ENCODE data around the gene PYROXD2. TPM values are rescaled to one million over a fixed set of nuclear protein-coding genes. Genes with fewer than 3 reads are reported as not detected.

The PYROXD2 gene
- total and polyA plus RNA-seq, 2 experiments from 2014 or later, result 1.3 to 2.6 TPM

- TF ChIP-seq, protein P1, sequence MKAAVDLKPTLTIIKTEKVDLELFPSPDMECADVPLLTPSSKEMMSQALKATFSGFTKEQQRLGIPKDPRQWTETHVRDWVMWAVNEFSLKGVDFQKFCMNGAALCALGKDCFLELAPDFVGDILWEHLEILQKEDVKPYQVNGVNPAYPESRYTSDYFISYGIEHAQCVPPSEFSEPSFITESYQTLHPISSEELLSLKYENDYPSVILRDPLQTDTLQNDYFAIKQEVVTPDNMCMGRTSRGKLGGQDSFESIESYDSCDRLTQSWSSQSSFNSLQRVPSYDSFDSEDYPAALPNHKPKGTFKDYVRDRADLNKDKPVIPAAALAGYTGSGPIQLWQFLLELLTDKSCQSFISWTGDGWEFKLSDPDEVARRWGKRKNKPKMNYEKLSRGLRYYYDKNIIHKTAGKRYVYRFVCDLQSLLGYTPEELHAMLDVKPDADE (IDR thresholded peaks at IDR 0.05), result no peak
- TF ChIP-seq ZNF331 (CRISPR knock-in tag; IDR thresholded peaks at IDR 0.05; ENCODE audit: low read depth) (no peak), NANOG (IDR thresholded peaks at IDR 0.05; ENCODE audit: borderline replicate concordance) (no peak), ZNF462 (CRISPR knock-in tag; IDR thresholded peaks at IDR 0.05) (no peak)
Measured at GRCh38 chr10:98438715-98439114, 23.7 kb upstream of the PYROXD2 start (continued).

- peaks cover 93% of the 10 kb centered on the region for H3K36me3 Mint-ChIP-seq (ENCODE audit: low read depth)
- H3K4me3 Mint-ChIP-seq, result no peak overlapping the region
- H3K36me3 ChIP-seq (ENCODE audit: insufficient read depth), result peaks cover 24% of the 10 kb centered on the region; the same call in 1 of the 2 replicates
- no peak overlapping the region for H3K27ac ChIP-seq (ENCODE audit: low read depth)
- TF ChIP-seq STAT1 (IDR thresholded peaks at IDR 0.05; ENCODE audit: unreplicated experiment) (no peak), JUNB (IDR thresholded peaks at IDR 0.05; ENCODE audit: unreplicated experiment) (no peak), CREB1 (CRISPR knock-in tag; IDR thresholded peaks at IDR 0.05; ENCODE audit: low read depth) (no peak), EZH2 (IDR thresholded peaks at IDR 0.05; ENCODE audit: low read depth, unreplicated experiment) (no peak)
- peaks cover 37% of the 10 kb centered on the region for H3K9me3 Mint-ChIP-seq
- no peaks in the 10 kb centered on the region for H3K27me3 ChIP-seq (ENCODE audit: insufficient read depth)
- ATAC-seq, result no peak
- no peaks in the 10 kb centered on the region for H3K79me2 ChIP-seq (replicated peaks; ENCODE audit: insufficient read depth)
- no peaks in the 10 kb centered on the region for H3K4me1 ChIP-seq (ENCODE audit: insufficient read depth)
- no peak overlapping the region for H3K4me3 ChIP-seq
- H3K27ac Mint-ChIP-seq, result no peak overlapping the region
- no peak overlapping the region for H2AFZ ChIP-seq
- H3K27me3 Mint-ChIP-seq (ENCODE audit: insufficient read depth, low read depth, poor library complexity), result peaks cover 1% of the 10 kb centered on the region
- H4K20me1 ChIP-seq (replicated peaks; ENCODE audit: insufficient read depth), result 0 out of 2 replicates have a peak, but pooled peaks cover 3% of the 10 kb centered on the region
- no peak overlapping the region for H3K4me2 ChIP-seq
- H3K4me1 Mint-ChIP-seq, result peaks cover 6% of the 10 kb centered on the region; the same call in 2 of the 3 replicates
- no peak for DNase-seq (ENCODE audit: low spot score)
- no peaks in the 10 kb centered on the region for H3K9me2 ChIP-seq (ENCODE audit: insufficient read depth)
- no peaks in the 10 kb centered on the region for H3F3A ChIP-seq (replicated peaks; ENCODE audit: low read depth)
Measured at GRCh38 chr10:98436704-98437103, 21.7 kb upstream of the PYROXD2 start.
